Thoracic aorta (tissue), 2 donors: Measurements from ENCODE around the gene C11orf68. TPM values are rescaled to one million over a fixed set of nuclear protein-coding genes. Genes with fewer than 3 reads are reported as not detected.

Source experiments
- ATAC-seq: fragments of 150-250 bp; one replicate; pipeline ENCODE4 v1.8.0; 2017; ENCODE audit warnings: low read depth; ENCODE audit not compliant: insufficient number of reproducible peaks, low FRiP score
- DNase-seq: peaks from one replicate; pipeline ENCODE4 v3.0.0-alpha.2; 2020; ENCODE audit warnings: low spot score
- H3K27ac ChIP-seq, 2 donors: fragments of 200-600 bp; sonication (generic); 1 replicate in 1 of 2; 2 replicates in 1 of 2; pipeline ENCODE4 v1.5.1; 2016; ENCODE audit warnings: mild to moderate bottlenecking in 2 of 2, moderate library complexity in 2 of 2
- H3K27me3 ChIP-seq: fragments of 200-600 bp; sonication (generic); replicated peaks from 2 replicates; pipeline ENCODE4 v1.6.0; 2016; ENCODE audit warnings: mild to moderate bottlenecking; ENCODE audit not compliant: insufficient read depth
- H3K36me3 ChIP-seq: fragments of 200-600 bp; sonication (generic); one replicate; pipeline ENCODE4 v1.5.1; 2016
- H3K4me1 ChIP-seq, 2 donors: fragments of 200-600 bp; sonication (generic); 1 replicate in 1 of 2; 2 replicates in 1 of 2; pipeline versions ENCODE4 v1.5.1 to v1.6.0; 2016; ENCODE audit warnings: low read depth in 2 of 2, mild to moderate bottlenecking in 1 of 2; ENCODE audit not compliant: control insufficient read depth in 1 of 2
- H3K4me3 ChIP-seq: fragments of 200-600 bp; sonication (generic); 2 replicates; pipeline ENCODE4 v1.5.1; 2016; ENCODE audit warnings: mild to moderate bottlenecking
- H3K9me3 ChIP-seq: fragments of 200-600 bp; sonication (generic); 2 replicates; pipeline ENCODE4 v1.5.1; 2016
- CTCF ChIP-seq: fragments of 200-600 bp; sonication (generic); IDR thresholded peaks from one replicate; pipeline ENCODE4 v1.5.1; 2019; ENCODE audit warnings: antibody characterized with exemption
- total RNA-seq, 2 donors: library from RNA; depleted of rRNA; stranded (reverse); fragments of >200 nt; gene quantifications; one replicate each; pipeline versions ENCODE4 v1.1.0 to v1.2.3, GENCODE V29; 2016

Gene C11orf68
- total RNA-seq, 2 donors from 2014 or later = 16.3 to 27.9 TPM

GRCh38 chr11:65870307-65870658, 48.6 kb downstream of the C11orf68 start:
- Histone ChIP-seq H3K9me3 (no peaks in the 10 kb centered on the region), H3K27ac (peak overlapping the region in 1 of 2 donors; percentile 12), H3K4me1 (peaks cover 5 to 34% of the 10 kb centered on the region in 2 donors), H3K27me3 (no peaks in the 10 kb centered on the region), H3K36me3 (peaks cover 35% of the 10 kb centered on the region), H3K4me3 (no peak overlapping the region)
- no peak for TF ChIP-seq CTCF
- ATAC-seq = no peak
- no peak for DNase-seq

- Histone ChIP-seq H3K9me3 (no peaks in the 10 kb centered on the region), H3K27ac (peak overlapping the region in 1 of 2 donors; percentile 47), H3K4me3 (no peak overlapping the region), H3K27me3 (no peaks in the 10 kb centered on the region), H3K36me3 (peaks cover 40% of the 10 kb centered on the region), H3K4me1 (peaks cover 5 to 34% of the 10 kb centered on the region in 2 donors)
- ATAC-seq = no peak
- DNase-seq = no peak
- no peak for TF ChIP-seq CTCF
Measured at GRCh38 chr11:65869643-65870306, 49.1 kb downstream of the C11orf68 start.

DNA sequence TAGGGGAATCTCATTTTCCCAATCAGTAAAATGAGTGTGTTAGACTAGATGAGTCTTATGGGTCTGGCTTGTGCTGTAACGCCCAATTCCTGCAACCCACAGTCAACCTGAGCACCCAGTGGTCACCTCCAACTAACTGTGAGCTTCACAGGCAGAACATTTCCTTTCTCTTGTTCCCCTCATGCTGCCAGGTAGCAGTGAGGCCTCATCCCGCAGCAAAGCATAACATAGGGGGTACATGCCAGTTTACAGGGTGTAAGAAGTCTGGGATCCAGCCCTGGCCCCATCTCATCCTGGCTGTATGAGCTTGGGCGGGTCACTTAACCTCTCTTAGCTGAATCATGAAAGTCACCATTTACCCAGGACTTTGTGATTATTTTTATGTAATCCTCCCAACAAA, 50.0 kb downstream of the C11orf68 start:
- Histone ChIP-seq H3K36me3 (peaks cover 49% of the 10 kb centered on the region), H3K4me1 (peaks cover 5 to 31% of the 10 kb centered on the region in 2 donors), H3K27me3 (no peaks in the 10 kb centered on the region), H3K4me3 (no peak overlapping the region), H3K27ac (peak overlapping the region in 1 of 2 donors; percentile 47), H3K9me3 (no peaks in the 10 kb centered on the region)
- ATAC-seq = no peak
- DNase-seq = no peak
- TF ChIP-seq CTCF = no peak

DNA sequence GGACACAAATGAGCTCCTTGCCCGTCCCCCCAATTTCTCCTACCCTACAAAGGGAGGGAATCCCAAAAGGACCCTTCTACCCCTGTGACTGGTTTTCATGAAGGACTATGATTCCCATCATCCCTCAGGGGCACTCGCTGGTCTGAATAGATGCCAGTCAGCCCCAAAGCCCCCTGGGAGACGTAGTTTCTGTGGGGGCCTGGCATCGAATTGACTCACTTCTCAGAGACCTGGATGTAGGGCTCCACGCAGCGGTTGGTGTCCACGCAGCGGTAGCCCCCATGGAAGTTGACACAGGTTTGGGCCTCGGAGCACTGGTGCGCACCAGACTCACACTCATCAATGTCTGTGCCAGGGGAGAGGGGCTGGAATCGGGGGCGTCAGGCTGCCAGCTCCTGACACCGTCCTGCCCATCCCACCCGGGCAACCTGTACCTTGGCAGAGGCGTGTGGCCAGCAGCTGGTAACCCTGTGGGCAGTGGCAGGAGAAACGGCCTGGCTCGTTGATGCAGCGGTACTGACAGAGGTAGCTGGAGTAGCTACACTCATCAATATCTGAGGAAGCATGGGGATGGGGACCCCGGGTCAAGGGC, 50.7 kb downstream of the C11orf68 start:
- Histone ChIP-seq H3K27me3 (no peaks in the 10 kb centered on the region), H3K9me3 (no peaks in the 10 kb centered on the region), H3K36me3 (peaks cover 57% of the 10 kb centered on the region), H3K4me3 (no peak overlapping the region), H3K4me1 (peaks cover 5 to 28% of the 10 kb centered on the region in 2 donors), H3K27ac (no peak overlapping the region)
- no peak for ATAC-seq
- no peak for TF ChIP-seq CTCF
- DNase-seq = no peak

GRCh38 chr11:65867284-65868071, 51.4 kb downstream of the C11orf68 start:
- DNase-seq (no peak), ATAC-seq (no peak)
- no peak for TF ChIP-seq CTCF
- no peak overlapping the region for H3K27ac ChIP-seq
- no peaks in the 10 kb centered on the region for H3K27me3 ChIP-seq
- no peak overlapping the region for H3K4me3 ChIP-seq
- peaks cover 5 to 34% of the 10 kb centered on the region in 2 donors for H3K4me1 ChIP-seq
- no peaks in the 10 kb centered on the region for H3K9me3 ChIP-seq
- peaks cover 62% of the 10 kb centered on the region for H3K36me3 ChIP-seq
